Loucy (cell line): ENCODE measurements around the gene FAM221A.

Experiments used
- CTCF ChIP-seq: fragments of 200-600 bp; sonication (generic); conservative IDR thresholded peaks from 2 replicates; pipeline ENCODE4 v1.5.1; 2014; ENCODE audit warnings: mild to moderate bottlenecking, antibody characterized with exemption, low read length
- EZH2phosphoT487 ChIP-seq: fragments of 200-600 bp; IDR thresholded peaks from 2 replicates; pipeline ENCODE4 v1.6.1; 2018; ENCODE audit warnings: antibody characterized with exemption, mild to moderate bottlenecking, moderate library complexity, borderline replicate concordance

- peak; percentile 86 for TF ChIP-seq CTCF
- TF ChIP-seq EZH2phosphoT487: no peak
These were observed 25.5 kb upstream of the FAM221A start for GRCh38 chr7:23654508-23654907.
